Hepatocyte (in vitro differentiated cells): ENCODE measurements around the gene KCNA10.

Experiments
- EZH2 ChIP-seq: fragments of 200-600 bp; sonication (generic); IDR thresholded peaks from 2 replicates; pipeline ENCODE4 v1.6.1; 2016; ENCODE audit warnings: antibody characterized with exemption, mild to moderate bottlenecking, borderline replicate concordance
- EZH2phosphoT487 ChIP-seq: fragments of 200-600 bp; sonication (generic); IDR thresholded peaks from one replicate; pipeline ENCODE4 v1.6.1; 2018; ENCODE audit warnings: antibody characterized with exemption, mild to moderate bottlenecking, low read depth, moderate library complexity; ENCODE audit not compliant: unreplicated experiment, severe bottlenecking
- TF ChIP-seq, protein P1 (sequence below): fragments of 200-600 bp; sonication (generic); IDR thresholded peaks from 2 replicates; pipeline ENCODE4 v1.5.1; 2016; ENCODE audit warnings: antibody characterized with exemption, mild to moderate bottlenecking; ENCODE audit not compliant: poor library complexity

DNA sequence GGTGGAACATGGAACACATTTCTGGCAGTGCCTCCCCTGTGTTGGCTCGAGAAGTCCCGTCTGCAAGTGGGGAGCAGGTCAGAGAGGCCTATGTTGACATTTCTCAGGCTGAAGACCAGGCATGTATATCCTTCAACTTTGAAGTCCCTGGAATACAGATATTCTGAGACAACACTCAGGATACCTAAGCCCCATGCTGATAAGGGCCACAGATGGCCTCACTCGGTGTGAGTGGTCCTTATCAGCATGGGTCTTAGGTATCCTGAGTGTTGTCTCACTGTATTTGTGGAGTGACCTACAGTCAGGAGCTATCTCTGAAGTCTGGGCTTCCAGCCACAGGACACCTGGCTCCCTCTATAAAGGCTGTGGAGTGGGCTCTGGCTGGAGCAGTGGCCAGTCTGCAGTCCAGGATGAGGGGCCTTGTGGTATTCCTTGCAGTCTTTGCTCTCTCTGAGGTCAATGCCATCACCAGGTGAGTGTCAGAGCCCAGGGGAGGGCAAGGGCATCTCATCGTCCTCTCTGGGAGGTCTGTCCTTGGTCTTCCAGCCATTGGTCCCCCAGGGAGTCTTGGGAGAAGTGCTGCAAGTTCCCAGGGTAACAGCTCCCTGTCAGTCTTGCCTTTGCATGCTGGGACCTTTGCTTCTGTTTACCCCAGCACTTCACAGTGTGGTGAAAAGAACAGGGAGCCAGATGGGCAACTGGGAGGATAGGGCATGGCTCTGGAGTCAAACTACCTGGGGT lies 38.4 kb downstream of the KCNA10 start:
- TF ChIP-seq, protein P1, sequence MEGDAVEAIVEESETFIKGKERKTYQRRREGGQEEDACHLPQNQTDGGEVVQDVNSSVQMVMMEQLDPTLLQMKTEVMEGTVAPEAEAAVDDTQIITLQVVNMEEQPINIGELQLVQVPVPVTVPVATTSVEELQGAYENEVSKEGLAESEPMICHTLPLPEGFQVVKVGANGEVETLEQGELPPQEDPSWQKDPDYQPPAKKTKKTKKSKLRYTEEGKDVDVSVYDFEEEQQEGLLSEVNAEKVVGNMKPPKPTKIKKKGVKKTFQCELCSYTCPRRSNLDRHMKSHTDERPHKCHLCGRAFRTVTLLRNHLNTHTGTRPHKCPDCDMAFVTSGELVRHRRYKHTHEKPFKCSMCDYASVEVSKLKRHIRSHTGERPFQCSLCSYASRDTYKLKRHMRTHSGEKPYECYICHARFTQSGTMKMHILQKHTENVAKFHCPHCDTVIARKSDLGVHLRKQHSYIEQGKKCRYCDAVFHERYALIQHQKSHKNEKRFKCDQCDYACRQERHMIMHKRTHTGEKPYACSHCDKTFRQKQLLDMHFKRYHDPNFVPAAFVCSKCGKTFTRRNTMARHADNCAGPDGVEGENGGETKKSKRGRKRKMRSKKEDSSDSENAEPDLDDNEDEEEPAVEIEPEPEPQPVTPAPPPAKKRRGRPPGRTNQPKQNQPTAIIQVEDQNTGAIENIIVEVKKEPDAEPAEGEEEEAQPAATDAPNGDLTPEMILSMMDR: no peak
- TF ChIP-seq EZH2: no peak
- no peak for TF ChIP-seq EZH2phosphoT487
